GM18858 (cell line): ENCODE results near the gene PDCD6IP.
"Not testable (repeated sequence)": the region's sequence is repeated elsewhere in the genome, so short reads cannot be mapped to it uniquely, and the experiment has no call there.

Experiments used
- ATAC-seq: cut with Tn5 transposase; IDR thresholded peaks from one replicate; pipeline ENCODE4 v1.9.1; 2021; ENCODE audit not compliant: unreplicated experiment

The PDCD6IP gene

GRCh38 chr3:33798418-33799201, at the start of gene PDCD6IP:
TSS of gene PDCD6IP (plus strand) at chr3:33798630. CDS start at chr3:33798729, 99 bp downstream.
- peak; percentile 75 for ATAC-seq

GRCh38 chr3:33749546-33750210, 48.8 kb upstream of the PDCD6IP start:
- no peak for ATAC-seq

- ATAC-seq, result no peak
Observed at GRCh38 chr3:33750211-33750548, 48.2 kb upstream of the PDCD6IP start.

- ATAC-seq, result no peak
Observed at GRCh38 chr3:33751336-33751735, 47.1 kb upstream of the PDCD6IP start.

GRCh38 chr3:33754391-33754790, 44.0 kb upstream of the PDCD6IP start:
- ATAC-seq, result not testable (repeated sequence)

- ATAC-seq, result no peak
Observed at GRCh38 chr3:33758281-33758680, 40.1 kb upstream of the PDCD6IP start.

GRCh38 chr3:33758864-33759263, 39.6 kb upstream of the PDCD6IP start:
- no peak for ATAC-seq

GRCh38 chr3:33768578-33769330, 29.7 kb upstream of the PDCD6IP start:
- no peak for ATAC-seq

- ATAC-seq, result no peak
Observed at GRCh38 chr3:33773637-33774036, 24.8 kb upstream of the PDCD6IP start.

GRCh38 chr3:33775363-33775762, 23.1 kb upstream of the PDCD6IP start:
- ATAC-seq, result no peak

- no peak for ATAC-seq
Observed at GRCh38 chr3:33777996-33778395, 20.4 kb upstream of the PDCD6IP start.

GRCh38 chr3:33779751-33780150, 18.7 kb upstream of the PDCD6IP start:
- ATAC-seq, result no peak

- ATAC-seq, result not testable (repeated sequence)
Observed at GRCh38 chr3:33781413-33781812, 17.0 kb upstream of the PDCD6IP start.

- ATAC-seq, result no peak
Observed at GRCh38 chr3:33786565-33787327, 11.7 kb upstream of the PDCD6IP start.

- ATAC-seq, result peak; percentile 86
Observed at GRCh38 chr3:33787328-33788009, 11.0 kb upstream of the PDCD6IP start.

- no peak for ATAC-seq
Observed at GRCh38 chr3:33789183-33789954, 9.1 kb upstream of the PDCD6IP start.

GRCh38 chr3:33790091-33790490, 8.3 kb upstream of the PDCD6IP start:
- no peak for ATAC-seq

GRCh38 chr3:33791477-33792166, 6.8 kb upstream of the PDCD6IP start:
- no peak for ATAC-seq
